Measurements from ENCODE around the gene CACNA1A. TPM values are rescaled to one million over a fixed set of nuclear protein-coding genes. Genes with fewer than 3 reads are reported as not detected.

The CACNA1A gene
- total RNA-seq, 1 donor from 2014 or later: 1.7 TPM

DNA sequence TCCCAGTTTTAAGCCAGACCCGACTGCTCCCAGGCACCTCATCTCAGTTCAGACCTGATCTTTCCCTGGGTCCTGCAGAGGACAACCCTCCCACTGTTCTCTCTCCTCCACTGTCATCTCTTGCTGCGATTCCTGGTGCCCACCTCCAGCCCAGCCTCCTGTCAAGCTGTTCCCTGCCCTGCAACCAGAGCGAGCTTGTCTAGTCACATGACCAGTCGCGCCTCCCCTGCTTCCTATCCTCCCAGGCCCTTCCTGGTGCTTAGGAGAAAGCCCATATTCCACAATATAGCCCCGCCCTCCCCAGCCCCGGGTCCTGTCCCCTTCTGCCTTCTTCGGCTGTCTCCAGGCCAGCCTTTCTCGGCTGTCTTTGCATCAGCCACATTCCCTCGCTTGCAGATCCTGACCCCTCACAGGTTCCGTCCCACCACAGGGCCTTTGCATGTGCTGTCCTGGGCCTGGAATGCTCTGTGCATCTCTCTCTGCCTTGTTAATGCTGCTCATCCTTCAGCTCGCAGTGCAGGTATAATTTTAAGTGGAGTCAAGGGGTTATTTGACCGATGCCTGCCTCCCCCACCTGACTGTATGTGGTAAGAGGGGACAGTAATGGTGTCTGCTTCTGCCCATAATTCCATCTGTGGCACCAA, 267.3 kb downstream of the CACNA1A start:
- intact Hi-C loops (cut with micrococcal nuclease): no loop called here

- intact Hi-C loops (cut with micrococcal nuclease): no loop called here
Observed at GRCh38 chr19:13234518-13234917, 271.8 kb downstream of the CACNA1A start.

DNA sequence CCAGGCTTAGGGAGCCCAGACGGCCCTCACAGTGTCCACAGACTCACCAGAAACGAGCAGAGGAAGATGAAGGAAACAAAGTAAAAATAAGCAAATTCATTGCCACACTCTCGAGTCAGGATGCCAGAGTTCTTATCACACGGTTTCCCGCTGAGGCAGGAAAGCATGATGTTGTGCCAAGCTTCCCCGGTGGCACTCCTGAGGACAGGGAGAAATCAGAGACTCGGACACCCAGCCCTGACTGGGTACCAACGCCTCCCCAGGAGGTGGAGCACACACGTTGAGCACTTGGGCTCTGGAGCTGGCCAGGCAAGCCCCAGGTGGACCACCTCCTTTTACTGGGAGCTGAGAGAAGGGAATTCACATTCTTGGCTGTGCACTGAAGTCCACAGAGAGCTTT, 274.6 kb downstream of the CACNA1A start:
- intact Hi-C loops (cut with micrococcal nuclease): no loop called here

- intact Hi-C loops (cut with micrococcal nuclease): no loop called here
Observed at GRCh38 chr19:13229246-13229645, 277.0 kb downstream of the CACNA1A start.

DNA sequence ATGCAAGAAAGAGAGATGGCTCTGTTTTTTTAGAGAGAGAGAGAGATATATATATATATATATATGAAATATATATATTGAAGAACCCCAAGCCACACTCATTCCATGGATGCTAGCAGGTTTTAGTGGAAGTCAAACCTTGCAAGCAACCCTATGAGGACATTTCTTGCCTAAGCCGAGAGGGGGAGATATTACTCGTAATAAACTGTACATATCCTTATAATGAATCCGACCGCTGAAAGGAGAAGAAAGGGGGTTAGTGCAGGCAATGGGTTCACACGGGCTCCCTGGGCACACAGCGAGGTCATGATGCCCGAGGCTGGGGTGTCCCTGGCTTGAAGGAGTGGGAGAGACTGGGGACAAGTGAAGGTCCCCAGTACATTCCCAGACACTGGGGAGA, 277.7 kb downstream of the CACNA1A start:
- intact Hi-C loops (cut with micrococcal nuclease): no loop called here

DNA sequence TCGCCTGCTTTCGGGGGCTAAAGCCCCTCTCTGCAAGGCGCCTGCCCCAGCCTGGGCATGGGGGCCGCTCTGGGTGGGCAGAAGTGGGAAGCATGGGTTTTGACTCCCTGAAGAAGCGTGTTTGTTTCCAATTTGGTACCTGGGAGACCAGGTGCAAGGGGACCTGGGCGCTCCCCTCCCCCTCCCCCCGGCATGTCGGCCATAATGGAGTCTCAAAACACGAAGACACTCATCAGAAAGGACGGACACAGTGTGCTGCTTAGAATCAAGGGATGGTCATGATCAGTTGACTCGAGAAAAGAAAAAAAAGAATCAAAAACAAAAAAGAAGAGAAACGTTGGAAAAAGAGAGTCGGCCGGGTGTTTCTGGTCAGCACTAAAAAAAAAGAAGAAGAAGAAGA, 279.3 kb downstream of the CACNA1A start:
- intact Hi-C loops (cut with micrococcal nuclease): no loop called here

DNA sequence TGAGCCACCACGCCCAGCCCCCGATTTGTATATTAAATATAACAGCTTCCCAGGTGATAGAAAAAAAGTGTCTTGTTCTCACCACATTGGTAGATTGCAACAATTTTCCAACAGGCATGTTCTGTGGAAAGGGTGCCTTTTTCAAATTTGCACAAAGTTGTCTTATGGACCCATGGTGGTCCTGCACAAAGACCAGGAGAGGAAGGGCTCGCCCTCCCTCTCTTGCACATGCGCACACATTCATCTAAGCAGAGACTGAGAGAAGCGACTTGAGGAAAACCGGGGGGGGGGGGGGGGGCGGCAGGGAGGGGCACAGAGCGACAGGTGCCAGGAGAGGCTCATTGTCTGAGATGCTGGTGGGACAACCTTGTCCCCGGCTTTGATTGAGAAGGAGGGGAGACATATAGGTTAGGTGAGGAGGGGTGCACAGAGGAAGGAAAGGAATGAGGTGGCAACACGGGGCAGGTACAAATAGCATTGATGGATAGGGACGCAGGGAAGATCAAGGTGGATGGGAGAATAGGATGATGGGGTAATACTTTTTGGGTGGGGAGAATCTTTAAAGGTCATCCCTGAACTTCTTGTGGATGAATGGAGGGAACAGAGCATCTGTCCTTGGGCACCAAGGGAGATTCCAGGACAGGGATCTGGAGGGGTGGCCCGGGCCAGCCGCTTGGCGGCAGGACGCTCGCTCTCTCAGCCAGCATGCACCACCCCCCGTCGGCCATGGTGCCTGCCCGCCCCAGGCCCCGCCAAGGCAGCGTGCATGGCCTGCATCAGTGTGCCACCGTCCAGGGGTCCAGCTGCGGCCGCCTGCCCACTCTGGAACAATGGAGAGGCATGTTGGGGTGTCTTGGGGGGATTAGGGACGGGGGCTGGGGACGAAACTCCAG, 280.1 kb downstream of the CACNA1A start:
- intact Hi-C loops (cut with micrococcal nuclease): no loop called here

DNA sequence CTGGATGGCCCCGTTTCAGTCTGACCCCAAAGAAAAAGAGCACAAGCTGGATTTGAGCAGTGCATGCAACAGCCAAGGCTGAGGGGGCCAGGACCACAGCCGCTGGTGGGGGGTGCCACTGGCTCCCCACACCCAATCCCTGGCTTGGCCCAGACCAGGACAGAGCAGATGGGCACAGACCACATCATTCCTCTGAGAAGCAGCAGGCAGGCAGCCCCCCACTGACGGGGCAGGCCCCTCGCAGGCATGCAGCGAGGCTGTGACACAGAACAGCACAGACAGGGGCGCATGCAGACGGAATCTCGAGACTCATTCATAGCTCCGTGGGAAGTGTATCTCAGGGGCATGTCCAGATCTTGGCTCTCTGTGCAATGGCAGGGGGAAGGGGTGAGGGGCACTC, 281.2 kb downstream of the CACNA1A start:
- intact Hi-C loops (cut with micrococcal nuclease): no loop called here

DNA sequence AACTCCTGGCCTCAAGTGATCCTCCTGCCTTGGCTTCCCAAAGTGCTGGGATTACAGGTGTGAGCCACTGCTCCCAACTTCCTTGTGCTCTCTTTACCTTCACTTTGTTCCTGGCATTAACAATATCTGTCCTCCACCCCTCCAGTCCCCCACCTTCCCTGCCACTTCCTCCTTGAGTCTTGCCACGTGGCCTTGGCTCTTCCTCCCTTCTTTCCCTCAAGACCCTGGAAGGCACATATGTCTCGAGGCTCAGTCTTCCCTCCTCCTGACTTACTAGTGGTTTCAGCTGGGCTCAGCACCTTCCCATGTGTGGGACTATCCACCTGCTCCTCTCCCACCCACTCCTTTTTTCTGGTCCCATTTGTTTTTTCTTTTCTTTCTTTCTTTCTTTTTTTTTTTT, 285.4 kb downstream of the CACNA1A start:
- intact Hi-C loops (cut with micrococcal nuclease): no loop called here

GRCh38 chr19:13215572-13216380, 290.5 kb downstream of the CACNA1A start:
- intact Hi-C loops (cut with micrococcal nuclease): no loop called here

GRCh38 chr19:13214036-13214730, 292.1 kb downstream of the CACNA1A start:
- intact Hi-C loops (cut with micrococcal nuclease): no loop called here

DNA sequence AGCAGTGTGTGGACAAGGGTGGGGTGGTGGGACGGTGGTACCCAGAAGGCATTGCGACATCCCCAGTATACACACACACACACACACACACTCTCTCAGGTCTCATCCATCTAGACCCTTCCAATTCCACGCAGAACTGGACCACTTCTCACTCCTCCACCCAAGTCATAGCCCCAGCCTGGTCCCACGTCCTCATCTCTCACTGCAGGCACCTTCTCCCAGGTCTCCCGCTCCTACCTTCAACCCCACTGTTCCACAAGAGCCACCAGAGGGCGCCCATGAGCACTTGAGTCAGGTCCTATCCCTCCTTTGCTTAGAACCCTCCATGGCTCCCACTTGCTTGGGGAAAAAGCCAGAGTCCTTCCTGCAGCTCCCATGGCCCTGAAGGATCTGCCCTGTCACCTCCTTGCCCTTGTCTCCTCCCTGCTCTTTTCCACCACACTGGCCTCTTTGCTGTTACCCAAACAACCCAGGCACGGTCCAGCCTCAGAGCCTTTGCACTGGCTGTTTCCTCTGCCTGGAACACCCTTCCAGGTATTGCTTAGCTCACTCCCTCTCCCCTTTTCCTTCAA, 293.4 kb downstream of the CACNA1A start:
- intact Hi-C loops (cut with micrococcal nuclease): loop anchor here (1.0 kb wide), 1 partner anchor 49 kb away; no protein-coding TSS in a partner anchor

- intact Hi-C loops (cut with micrococcal nuclease): no loop called here
Observed at GRCh38 chr19:13211426-13212308, 294.6 kb downstream of the CACNA1A start.

- intact Hi-C loops (cut with micrococcal nuclease): no loop called here
Observed at GRCh38 chr19:13210941-13211340, 295.3 kb downstream of the CACNA1A start.

- intact Hi-C loops (cut with micrococcal nuclease): no loop called here
Observed at GRCh38 chr19:13210339-13210775, 295.9 kb downstream of the CACNA1A start.

DNA sequence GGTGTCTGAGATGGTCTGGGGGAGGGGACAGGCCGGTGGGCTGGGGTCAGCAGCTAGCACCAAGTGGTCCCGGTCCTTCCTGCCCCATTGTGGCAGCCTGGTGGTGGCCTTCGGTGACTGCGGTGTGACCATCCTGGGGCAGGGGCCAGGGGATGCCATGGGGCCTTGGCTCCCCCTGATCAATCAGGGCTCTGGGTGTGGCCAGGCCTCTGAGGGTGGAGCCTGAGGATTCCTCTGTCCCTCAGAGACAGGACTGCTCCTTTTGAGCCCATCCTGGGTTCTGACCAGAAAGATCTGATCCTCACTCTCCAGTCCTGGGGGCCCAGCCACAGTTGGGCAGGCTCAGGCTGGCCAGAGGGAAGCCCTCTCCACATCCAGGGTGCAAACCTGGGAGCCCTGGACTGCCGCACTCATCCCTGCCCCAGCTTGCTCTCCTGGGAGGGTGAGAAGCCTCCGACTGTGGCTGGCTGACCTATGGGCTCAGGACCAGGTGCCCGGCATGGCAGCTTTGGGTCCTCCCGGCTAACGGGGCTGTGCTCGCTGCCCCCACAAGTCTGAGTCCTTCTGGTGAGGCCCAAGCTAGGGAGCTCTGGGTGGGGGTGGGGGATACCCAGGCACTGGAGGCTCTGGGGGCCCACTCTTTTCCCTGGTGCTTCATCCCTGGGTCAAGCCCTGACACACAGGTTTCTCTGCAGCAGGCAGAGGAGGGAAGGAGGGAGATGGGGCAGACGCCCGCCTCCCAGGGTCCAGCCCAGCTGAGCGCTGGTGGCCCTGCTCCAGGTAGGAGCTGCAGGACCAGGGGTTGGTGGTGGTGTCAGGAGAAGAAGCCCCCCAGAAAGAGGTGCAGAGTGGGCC, 296.6 kb downstream of the CACNA1A start:
- intact Hi-C loops (cut with micrococcal nuclease): loop anchor here (2.0 kb wide), 1 partner anchor 15 kb away; no protein-coding TSS in a partner anchor

- intact Hi-C loops (cut with micrococcal nuclease): loop anchor here (1.0 to 2.0 kb wide), 4 partner anchors 14 to 59 kb away; partner anchors contain the start of genes IER2 and STX10
Observed at GRCh38 chr19:13208672-13209483, 297.4 kb downstream of the CACNA1A start.

Data from T-helper 1 cell treated with Interleukin-12 subunit alpha and Interleukin-12 subunit beta and Interleukin-4 antibody, amounts not matched to agents 30 ng/mL and 1 ng/mL, for 36 hours (primary cell).